Ovary (tissue), 3 donors: ENCODE measurements around the gene DHX57.

Source experiments
- EP300 ChIP-seq: sonication (generic); formaldehyde crosslinking; IDR thresholded peaks from one replicate; pipeline ENCODE4 v1.6.1; 2017; ENCODE audit warnings: antibody characterized with exemption
- POLR2A ChIP-seq: fragments of 450-650 bp; IDR thresholded peaks from one replicate; pipeline ENCODE4 v1.6.1; 2017; ENCODE audit warnings: antibody characterized with exemption, mild to moderate bottlenecking, moderate library complexity
- TF ChIP-seq, protein P1 (sequence below), 3 donors: fragments of 450-650 bp in 2 of 3; fragments of 200-600 bp in 1 of 3; IDR thresholded peaks; one replicate each; pipeline versions ENCODE4 v1.5.1 to v1.8.0; 2016 to 2022; ENCODE audit warnings: antibody characterized with exemption in 3 of 3, mild to moderate bottlenecking in 1 of 3
- donor health status: DM: no; HTN: no; CAD: no.

DNA sequence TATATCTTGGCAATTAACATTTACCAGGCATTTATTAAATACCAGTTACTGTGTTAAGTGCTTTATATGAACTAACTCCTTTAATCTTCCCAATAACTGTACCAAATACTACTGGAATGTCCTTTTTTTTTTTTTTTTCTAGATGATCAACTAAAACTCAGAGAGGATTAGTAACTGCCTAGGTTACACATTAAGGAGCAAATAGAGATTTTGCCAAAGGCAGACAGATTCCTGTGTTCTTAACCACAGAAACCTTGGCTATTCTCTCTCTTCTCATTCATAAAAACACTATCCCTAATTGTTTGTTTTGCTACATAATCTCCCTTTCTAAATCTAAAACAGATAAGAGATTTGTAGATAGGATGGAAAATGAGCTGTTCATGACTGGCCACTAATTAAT is 13.3 kb downstream of the DHX57 start:
- TF ChIP-seq, protein P1, sequence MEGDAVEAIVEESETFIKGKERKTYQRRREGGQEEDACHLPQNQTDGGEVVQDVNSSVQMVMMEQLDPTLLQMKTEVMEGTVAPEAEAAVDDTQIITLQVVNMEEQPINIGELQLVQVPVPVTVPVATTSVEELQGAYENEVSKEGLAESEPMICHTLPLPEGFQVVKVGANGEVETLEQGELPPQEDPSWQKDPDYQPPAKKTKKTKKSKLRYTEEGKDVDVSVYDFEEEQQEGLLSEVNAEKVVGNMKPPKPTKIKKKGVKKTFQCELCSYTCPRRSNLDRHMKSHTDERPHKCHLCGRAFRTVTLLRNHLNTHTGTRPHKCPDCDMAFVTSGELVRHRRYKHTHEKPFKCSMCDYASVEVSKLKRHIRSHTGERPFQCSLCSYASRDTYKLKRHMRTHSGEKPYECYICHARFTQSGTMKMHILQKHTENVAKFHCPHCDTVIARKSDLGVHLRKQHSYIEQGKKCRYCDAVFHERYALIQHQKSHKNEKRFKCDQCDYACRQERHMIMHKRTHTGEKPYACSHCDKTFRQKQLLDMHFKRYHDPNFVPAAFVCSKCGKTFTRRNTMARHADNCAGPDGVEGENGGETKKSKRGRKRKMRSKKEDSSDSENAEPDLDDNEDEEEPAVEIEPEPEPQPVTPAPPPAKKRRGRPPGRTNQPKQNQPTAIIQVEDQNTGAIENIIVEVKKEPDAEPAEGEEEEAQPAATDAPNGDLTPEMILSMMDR (IDR thresholded peaks at IDR 0.05): no peak
- no peak for TF ChIP-seq POLR2A
- TF ChIP-seq EP300: no peak
